Ascending aorta (tissue), 2 donors: ENCODE results near the gene TGM6. TPM values are rescaled to one million over a fixed set of nuclear protein-coding genes. Genes with fewer than 3 reads are reported as not detected.

Experiments used
- DNase-seq, 2 donors: peaks; one replicate each; pipeline ENCODE4 v3.0.0-alpha.2; 2019; ENCODE audit warnings: low spot score in 2 of 2
- H3K27ac ChIP-seq, 2 donors: fragments of 200-600 bp; sonication (generic); one replicate each; pipeline ENCODE4 v1.5.1; 2016 to 2017; ENCODE audit warnings: mild to moderate bottlenecking in 1 of 2
- H3K27me3 ChIP-seq: fragments of 200-600 bp; sonication (generic); one replicate; pipeline ENCODE4 v1.5.1; 2017
- H3K36me3 ChIP-seq, 2 donors: fragments of 200-600 bp; sonication (generic); one replicate each; pipeline ENCODE4 v1.5.1; 2016
- H3K4me1 ChIP-seq, 2 donors: fragments of 200-600 bp; sonication (generic); one replicate each; pipeline ENCODE4 v1.5.1; 2016 to 2017; ENCODE audit warnings: mild to moderate bottlenecking in 1 of 2
- H3K4me3 ChIP-seq, 2 donors: fragments of 200-600 bp; sonication (generic); one replicate each; pipeline ENCODE4 v1.5.1; 2016 to 2017; ENCODE audit warnings: mild to moderate bottlenecking in 1 of 2
- H3K9me3 ChIP-seq, 2 donors: fragments of 200-600 bp; sonication (generic); one replicate each; pipeline ENCODE4 v1.5.1; 2016
- CTCF ChIP-seq, 3 experiments: fragments of 200-600 bp in 2 of 3; fragments of 450-650 bp in 1 of 3; sonication (generic) in 2 of 3; IDR thresholded peaks; one replicate each; pipeline ENCODE4 v1.5.1; 2016 to 2019; ENCODE audit warnings: antibody characterized with exemption in 3 of 3, mild to moderate bottlenecking in 1 of 3, moderate library complexity in 1 of 3
- intact Hi-C: fragments of 100-400 bp; cut with DNase I; formaldehyde crosslinking; loops from one replicate; pipeline ENCODE4 v1.15.1; 2023
- total RNA-seq: library from RNA; depleted of rRNA; stranded (reverse); fragments of >200 nt; gene quantifications from one replicate; pipeline ENCODE4 v1.1.0, GENCODE V29; 2016

Gene TGM6
- total RNA-seq, 1 donor from 2014 or later: not detected

- Histone ChIP-seq H3K36me3 (no peaks in the 10 kb centered on the region), H3K9me3 (no peaks in the 10 kb centered on the region), H3K4me1 (no peaks in the 10 kb centered on the region), H3K27me3 (no peaks in the 10 kb centered on the region), H3K27ac (no peak overlapping the region), H3K4me3 (no peak overlapping the region)
- intact Hi-C loops: no loop called here
- no peak for TF ChIP-seq CTCF (IDR thresholded peaks at IDR 0.05)
- DNase-seq: no peak
These were observed 39.9 kb upstream of the TGM6 start for GRCh38 chr20:2340823-2341222.

- Histone ChIP-seq H3K4me1 (no peaks in the 10 kb centered on the region), H3K27ac (no peak overlapping the region), H3K9me3 (no peaks in the 10 kb centered on the region), H3K36me3 (no peaks in the 10 kb centered on the region), H3K27me3 (no peaks in the 10 kb centered on the region), H3K4me3 (no peak overlapping the region)
- no peak for DNase-seq
- intact Hi-C loops: no loop called here
- TF ChIP-seq CTCF (IDR thresholded peaks at IDR 0.05): no peak
These were observed 39.4 kb upstream of the TGM6 start for GRCh38 chr20:2341336-2341735.

- DNase-seq: no peak
- Histone ChIP-seq H3K4me1 (no peaks in the 10 kb centered on the region), H3K27me3 (no peaks in the 10 kb centered on the region), H3K36me3 (no peaks in the 10 kb centered on the region), H3K27ac (no peak overlapping the region), H3K4me3 (no peak overlapping the region), H3K9me3 (no peaks in the 10 kb centered on the region)
- intact Hi-C loops: no loop called here
- no peak for TF ChIP-seq CTCF (IDR thresholded peaks at IDR 0.05)
These were observed 38.5 kb upstream of the TGM6 start for GRCh38 chr20:2342243-2342642.

- DNase-seq: no peak
- intact Hi-C loops: no loop called here
- Histone ChIP-seq H3K4me1 (no peaks in the 10 kb centered on the region), H3K36me3 (no peaks in the 10 kb centered on the region), H3K4me3 (no peak overlapping the region), H3K27me3 (no peaks in the 10 kb centered on the region), H3K27ac (no peak overlapping the region), H3K9me3 (no peaks in the 10 kb centered on the region)
- no peak for TF ChIP-seq CTCF (IDR thresholded peaks at IDR 0.05)
These were observed 34.5 kb upstream of the TGM6 start for GRCh38 chr20:2346188-2346587.

- no peak for TF ChIP-seq CTCF (IDR thresholded peaks at IDR 0.05)
- H3K4me3 ChIP-seq: no peak overlapping the region
- no peak for DNase-seq
- H3K9me3 ChIP-seq: no peaks in the 10 kb centered on the region
- intact Hi-C loops: no loop called here
- H3K4me1 ChIP-seq: no peaks in the 10 kb centered on the region
- H3K36me3 ChIP-seq: no peaks in the 10 kb centered on the region
- no peaks in the 10 kb centered on the region for H3K27me3 ChIP-seq
- no peak overlapping the region for H3K27ac ChIP-seq
These were observed 32.4 kb upstream of the TGM6 start for GRCh38 chr20:2348336-2348735.

- Histone ChIP-seq H3K27me3 (no peaks in the 10 kb centered on the region), H3K36me3 (no peaks in the 10 kb centered on the region), H3K27ac (no peak overlapping the region), H3K4me1 (no peaks in the 10 kb centered on the region), H3K9me3 (no peaks in the 10 kb centered on the region), H3K4me3 (no peak overlapping the region)
- intact Hi-C loops: no loop called here
- DNase-seq: no peak
- no peak for TF ChIP-seq CTCF (IDR thresholded peaks at IDR 0.05)
These were observed 30.9 kb upstream of the TGM6 start for GRCh38 chr20:2349801-2350200.
